Keratinocyte (primary cell): ENCODE measurements around the gene GGA2. TPM values are rescaled to one million over a fixed set of nuclear protein-coding genes. Genes with fewer than 3 reads are reported as not detected.

Experiments
- DNase-seq: peaks from one replicate; pipeline ENCODE4 v3.0.0-alpha.2; 2011; ENCODE audit warnings: low read depth, missing footprints, low spot score
- FAIRE-seq: peaks from 2 replicates; lab custom pipeline; 2011; peaks lifted over from hg19 to GRCh38; lab: Jason Lieb, UNC
- H2AFZ ChIP-seq: 2 replicates; pipeline ENCODE4 v1.6.0; 2012; ENCODE audit warnings: low read length, control low read depth, inconsistent platforms; ENCODE audit not compliant: control insufficient read depth
- H3K27ac ChIP-seq: 2 replicates; pipeline ENCODE4 v1.5.1; 2011; ENCODE audit warnings: low read length; ENCODE audit not compliant: control insufficient read depth, insufficient read depth
- H3K27me3 ChIP-seq: 3 replicates; pipeline ENCODE4 v1.6.0; 2011; ENCODE audit warnings: low read length; ENCODE audit not compliant: control insufficient read depth, insufficient read depth; ENCODE audit errors: extremely low read depth
- H3K36me3 ChIP-seq, 2 experiments: 2 replicates in 1 of 2; 3 replicates in 1 of 2; pipeline ENCODE4 v1.5.1; 2011; ENCODE audit warnings: low read length in 2 of 2, mild to moderate bottlenecking in 1 of 2; ENCODE audit not compliant: control insufficient read depth in 2 of 2, insufficient read depth in 2 of 2; ENCODE audit errors: extremely low read depth in 1 of 2
- H3K4me1 ChIP-seq: 3 replicates; pipeline ENCODE4 v1.5.1; 2011; ENCODE audit warnings: low read length; ENCODE audit not compliant: control insufficient read depth, insufficient read depth; ENCODE audit errors: extremely low read depth
- H3K4me2 ChIP-seq: 3 replicates; pipeline ENCODE4 v1.6.0; 2011; ENCODE audit warnings: low read depth, low read length; ENCODE audit not compliant: control insufficient read depth, insufficient read depth; ENCODE audit errors: extremely low read depth
- H3K4me3 ChIP-seq, 3 experiments: fragments of 200-600 bp in 1 of 3; sonication (generic) in 1 of 3; 2 replicates in 2 of 3; 3 replicates in 1 of 3; pipeline ENCODE4 v1.5.1; 2011 to 2016; ENCODE audit warnings: low read length in 3 of 3, mild to moderate bottlenecking in 3 of 3, control low read depth in 2 of 3, inconsistent platforms in 1 of 3, low read depth in 1 of 3, mixed read lengths in 1 of 3, mixed run types in 1 of 3, moderate library complexity in 1 of 3; ENCODE audit not compliant: control insufficient read depth in 2 of 3, insufficient read depth in 2 of 3; ENCODE audit errors: extremely low read depth in 1 of 3
- H3K79me2 ChIP-seq: 2 replicates; pipeline ENCODE4 v1.6.0; 2012; ENCODE audit warnings: low read length; ENCODE audit not compliant: control insufficient read depth, insufficient read depth
- H3K9ac ChIP-seq: 3 replicates; pipeline ENCODE4 v1.6.0; 2011; ENCODE audit warnings: low read length; ENCODE audit not compliant: control insufficient read depth, insufficient read depth; ENCODE audit errors: extremely low read depth
- H3K9me1 ChIP-seq: 3 replicates; pipeline ENCODE4 v1.6.0; 2011; ENCODE audit warnings: low read length; ENCODE audit not compliant: control insufficient read depth, insufficient read depth; ENCODE audit errors: extremely low read depth
- H3K9me3 ChIP-seq: 2 replicates; pipeline ENCODE4 v1.5.1; 2012; ENCODE audit warnings: low read depth, low read length; ENCODE audit not compliant: control insufficient read depth
- H4K20me1 ChIP-seq: 3 replicates; pipeline ENCODE4 v1.6.0; 2011; ENCODE audit warnings: low read length; ENCODE audit not compliant: control insufficient read depth, insufficient read depth; ENCODE audit errors: extremely low read depth
- CTCF ChIP-seq, 3 experiments: IDR thresholded peaks in 1 of 3; conservative IDR thresholded peaks in 1 of 3; optimal IDR thresholded peaks in 1 of 3; 2 replicates in 2 of 3; 3 replicates in 1 of 3; pipeline versions ENCODE3 to v1.5.1; 2011; ENCODE audit warnings: low read length in 3 of 3, mild to moderate bottlenecking in 3 of 3, moderate library complexity in 2 of 3, control low read depth in 1 of 3, inconsistent platforms in 1 of 3; ENCODE audit not compliant: insufficient read depth in 2 of 3; ENCODE audit errors: extremely low read depth in 1 of 3
- EZH2 ChIP-seq: IDR thresholded peaks from one replicate; pipeline ENCODE4 v1.6.1; 2012; ENCODE audit warnings: inconsistent platforms, mild to moderate bottlenecking, low read length, moderate library complexity
- dilution Hi-C: fragments of 300-500 bp; cut with MboI; formaldehyde crosslinking; loops from one replicate; pipeline ENCODE4 v1.7.0; 2020; ENCODE audit warnings: low sequenced_read_pairs; ENCODE audit not compliant: extremely low pct_ligation_motif_present
- polyA plus RNA-seq, 5 experiments: library from polyadenylated mRNA; depleted of rRNA in 3 of 5; stranded (reverse) in 3 of 5; stranded (forward) in 1 of 5; unstranded in 1 of 5; fragments of >200 nt; gene quantifications; 1 replicate in 1 of 5; 2 replicates in 3 of 5; 3 replicates in 1 of 5; pipeline versions ENCODE4 v1.2.1 to v1.2.3, GENCODE V29; 2011 to 2012; ENCODE audit warnings: missing spikeins in 2 of 5, low read depth in 1 of 5, low replicate concordance in 1 of 5
- small RNA-seq, 3 experiments: library from RNA; depleted of rRNA; stranded (forward); fragments of <200 nt; gene quantifications; one replicate each; pipeline ENCODE3, GENCODE V24; 2012; ENCODE audit warnings: low read depth in 3 of 3, low replicate concordance in 1 of 3; ENCODE audit not compliant: insufficient read length in 3 of 3

The GGA2 gene
- polyA plus RNA-seq, 1 donor (not counting 4 experiments of a cell fraction or from before 2014, with no cell fraction given) = 54.1 TPM

GRCh38 chr16:23414731-23415130 lies 95.6 kb downstream of the GGA2 start:
- H3K79me2 ChIP-seq = no peaks in the 10 kb centered on the region
- FAIRE-seq (no peak), DNase-seq (no peak)
- no peak overlapping the region for H3K4me3 ChIP-seq
- no peaks in the 10 kb centered on the region for H3K9me3 ChIP-seq
- dilution Hi-C loops = no loop called here
- H3K36me3 ChIP-seq = peaks cover 12 to 17% of the 10 kb centered on the region in 2 experiments
- TF ChIP-seq CTCF (optimal IDR thresholded peaks at IDR 0.05 in 1 of 3, IDR thresholded peaks at IDR 0.05 in 1 of 3, conservative IDR thresholded peaks at IDR 0.05 in 1 of 3; ENCODE audit: extremely low read depth in 1 of 3, insufficient read depth in 2 of 3, low read length in 3 of 3) (no peak), EZH2 (no peak)
- H3K4me2 ChIP-seq = no peak overlapping the region
- H3K9me1 ChIP-seq = no peaks in the 10 kb centered on the region
- no peak overlapping the region for H3K27ac ChIP-seq
- no peaks in the 10 kb centered on the region for H4K20me1 ChIP-seq
- H3K4me1 ChIP-seq = no peaks in the 10 kb centered on the region
- H3K27me3 ChIP-seq = no peaks in the 10 kb centered on the region
- H3K9ac ChIP-seq = no peak overlapping the region
- H2AFZ ChIP-seq = no peak overlapping the region

Small RNA genes lying within 50 kb of the gene (small RNA-seq; reads per million reads assigned to genes)
- gene RF00072 = 0 reads per million in 3 experiments

Other genes starting within 250 kb of the GGA2 start
- gene SCNN1B, start 208.2 kb downstream of the GGA2 start, polyA plus RNA-seq = 0.92 to 2.8 TPM (median 1.5 TPM) in 3 replicates
- gene COG7, start 57.3 kb downstream of the GGA2 start, polyA plus RNA-seq = 14.7 to 18.1 TPM (median 16.6 TPM) in 3 replicates
- gene EARS2, start 46.9 kb upstream of the GGA2 start, polyA plus RNA-seq = 32.7 to 44.6 TPM (median 39.5 TPM) in 3 replicates
- gene UBFD1, start 47.2 kb upstream of the GGA2 start, polyA plus RNA-seq = 27.7 to 39.8 TPM (median 36.3 TPM) in 3 replicates
- gene NDUFAB1, start 85.8 kb upstream of the GGA2 start, polyA plus RNA-seq = 104 to 202 TPM (median 112 TPM) in 3 replicates
- 11.0 to 18.7 TPM (median 13.1 TPM) in 3 replicates for gene PALB2, start 130.8 kb upstream of the GGA2 start, polyA plus RNA-seq
- 78.7 to 107 TPM (median 105 TPM) in 3 replicates for gene DCTN5, start 131.0 kb upstream of the GGA2 start, polyA plus RNA-seq
- 3.2 to 43.3 TPM (median 21.2 TPM) in 3 replicates for gene PLK1, start 168.4 kb upstream of the GGA2 start, polyA plus RNA-seq
- not detected in 3 replicates for gene ERN2, start 202.7 kb upstream of the GGA2 start, polyA plus RNA-seq
- 0.07 to 0.22 TPM (median 0.20 TPM) in 3 replicates for gene CHP2, start 244.5 kb upstream of the GGA2 start, polyA plus RNA-seq